NCI-H1092 (cell line): Measurements from ENCODE around the gene SELENOT.
"Not testable (repeated sequence)": the region's sequence is repeated elsewhere in the genome, so short reads cannot be mapped to it uniquely, and the experiment has no call there.

Experiments
- DNase-seq: peaks from one replicate; lab custom pipeline; 2025; lab: John Stamatoyannopoulos, UW

The SELENOT gene

GRCh38 chr3:150607267-150608065 lies 4.3 kb downstream of the SELENOT start:
- no peak for DNase-seq

GRCh38 chr3:150609988-150610387 lies 6.9 kb downstream of the SELENOT start:
- no peak for DNase-seq

- no peak for DNase-seq
Measured at GRCh38 chr3:150610785-150611184, 7.7 kb downstream of the SELENOT start.

GRCh38 chr3:150611666-150612065 lies 8.5 kb downstream of the SELENOT start:
- DNase-seq, result no peak

- DNase-seq, result no peak
Measured at GRCh38 chr3:150612494-150612893, 9.4 kb downstream of the SELENOT start.

GRCh38 chr3:150613034-150613433 lies 9.9 kb downstream of the SELENOT start:
- no peak for DNase-seq

GRCh38 chr3:150613709-150614480 lies 10.8 kb downstream of the SELENOT start:
- DNase-seq, result no peak

- DNase-seq, result no peak
Measured at GRCh38 chr3:150620002-150620689, 17.0 kb downstream of the SELENOT start.

- not testable (repeated sequence) for DNase-seq
Measured at GRCh38 chr3:150622955-150623354, 19.8 kb downstream of the SELENOT start.

- no peak for DNase-seq
Measured at GRCh38 chr3:150623945-150624344, 20.8 kb downstream of the SELENOT start.

- DNase-seq, result no peak
Measured at GRCh38 chr3:150626148-150626930, 23.2 kb downstream of the SELENOT start.

GRCh38 chr3:150627557-150627956 lies 24.4 kb downstream of the SELENOT start:
- no peak for DNase-seq

GRCh38 chr3:150631515-150632221 lies 28.5 kb downstream of the SELENOT start:
- no peak for DNase-seq

GRCh38 chr3:150635076-150635475 lies 32.0 kb downstream of the SELENOT start:
- no peak for DNase-seq

- no peak for DNase-seq
Measured at GRCh38 chr3:150635526-150635925, 32.4 kb downstream of the SELENOT start.

GRCh38 chr3:150636258-150636657 lies 33.1 kb downstream of the SELENOT start:
- no peak for DNase-seq

- no peak for DNase-seq
Measured at GRCh38 chr3:150639262-150639661, 36.1 kb downstream of the SELENOT start.

GRCh38 chr3:150640256-150640655 lies 37.1 kb downstream of the SELENOT start:
- DNase-seq, result no peak

GRCh38 chr3:150653110-150653561 lies 50.0 kb downstream of the SELENOT start:
- no peak for DNase-seq

- no peak for DNase-seq
Measured at GRCh38 chr3:150656316-150656715, 53.2 kb downstream of the SELENOT start.
